ENCODE data around the gene TMPRSS11F.

- TF ChIP-seq FOXK2 (IDR thresholded peaks at IDR 0.05), result no peak
- no peak for TF ChIP-seq SP1 (IDR thresholded peaks at IDR 0.05)
- TF ChIP-seq FOXM1 (IDR thresholded peaks at IDR 0.05; ENCODE audit: borderline replicate concordance), result no peak
- TF ChIP-seq LEF1 (IDR thresholded peaks at IDR 0.05; ENCODE audit: borderline replicate concordance), result no peak
- TF ChIP-seq SUZ12 (IDR thresholded peaks at IDR 0.05), result no peak
- no peak for TF ChIP-seq PKNOX1 (IDR thresholded peaks at IDR 0.05)
- TF ChIP-seq BHLHE40 (IDR thresholded peaks at IDR 0.05; ENCODE audit: borderline replicate concordance), result no peak
- TF ChIP-seq ARNT (IDR thresholded peaks at IDR 0.05), result no peak
- no peak for TF ChIP-seq HDGF (IDR thresholded peaks at IDR 0.05; ENCODE audit: borderline replicate concordance)
- TF ChIP-seq ELF4 (IDR thresholded peaks at IDR 0.05), result no peak
- TF ChIP-seq FOXA1 (IDR thresholded peaks at IDR 0.05), result no peak
- TF ChIP-seq NFRKB (IDR thresholded peaks at IDR 0.05), result no peak
- TF ChIP-seq TARDBP (IDR thresholded peaks at IDR 0.05), result no peak
Measured at GRCh38 chr4:68132342-68132741, 2.7 kb upstream of the TMPRSS11F start.
